Parathyroid adenoma (tissue), 2 donors: ENCODE results near the gene LYRM7.
"Not testable (repeated sequence)": the region's sequence is repeated elsewhere in the genome, so short reads cannot be mapped to it uniquely, and the experiment has no call there.

Source experiments
- H2AFZ ChIP-seq: fragments of 300-600 bp; sonication (generic); one replicate; pipeline ENCODE4 v1.7.0; 2017; ENCODE audit warnings: antibody characterized with exemption, mild to moderate bottlenecking
- H3K27ac ChIP-seq: fragments of 300-600 bp; sonication (generic); one replicate; pipeline ENCODE4 v1.7.0; 2017
- H3K27me3 ChIP-seq: fragments of 300-600 bp; sonication (generic); one replicate; pipeline ENCODE4 v1.7.0; 2017; ENCODE audit warnings: low read length; ENCODE audit not compliant: control insufficient read depth, insufficient read depth
- H3K36me3 ChIP-seq: fragments of 300-600 bp; sonication (generic); one replicate; pipeline ENCODE4 v1.7.0; 2017; ENCODE audit warnings: low read length; ENCODE audit not compliant: control insufficient read depth, insufficient read depth
- H3K4me1 ChIP-seq: fragments of 300-600 bp; sonication (generic); one replicate; pipeline ENCODE4 v1.7.0; 2017; ENCODE audit warnings: control low read depth
- H3K4me2 ChIP-seq: fragments of 300-600 bp; sonication (generic); one replicate; pipeline ENCODE4 v1.7.0; 2017; ENCODE audit warnings: low read length
- H3K4me3 ChIP-seq: fragments of 300-600 bp; sonication (generic); one replicate; pipeline ENCODE4 v1.7.0; 2017; ENCODE audit warnings: low read depth, low read length
- H3K79me2 ChIP-seq: fragments of 300-600 bp; sonication (generic); one replicate; pipeline ENCODE4 v1.7.0; 2017; ENCODE audit warnings: control low read depth
- H3K9ac ChIP-seq: fragments of 300-600 bp; sonication (generic); one replicate; pipeline ENCODE4 v1.7.0; 2017; ENCODE audit warnings: mild to moderate bottlenecking
- H3K9me3 ChIP-seq: fragments of 300-600 bp; sonication (generic); one replicate; pipeline ENCODE4 v1.7.0; 2017; ENCODE audit warnings: low read length; ENCODE audit not compliant: control insufficient read depth
- TF ChIP-seq, protein P1 (sequence below): fragments of 300-600 bp; sonication (generic); IDR thresholded peaks from one replicate; pipeline ENCODE4 v1.7.0; 2017; ENCODE audit warnings: antibody characterized with exemption, mild to moderate bottlenecking
- donor health status: primary hyperparathyroidism.

LYRM7 gene

DNA sequence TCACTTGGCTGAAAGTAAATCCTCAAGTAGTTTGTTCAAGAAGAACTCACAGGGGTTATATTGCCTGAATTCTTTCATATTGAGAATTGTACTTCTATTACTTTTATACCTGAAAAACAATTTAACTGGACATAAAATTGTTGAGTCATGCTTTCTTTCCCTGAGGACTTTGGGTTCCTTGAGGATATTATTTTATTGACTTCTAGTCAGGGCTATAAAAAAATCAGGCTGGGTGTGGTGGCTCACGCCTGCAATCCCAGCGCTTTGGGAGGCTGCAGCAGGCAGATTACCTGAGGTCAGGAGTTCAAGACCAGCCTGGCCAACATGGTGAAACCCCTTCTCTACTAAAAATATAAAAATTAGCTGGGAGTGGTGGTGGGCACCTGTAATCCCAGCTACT, 75.2 kb downstream of the LYRM7 start:
- H3K4me3 ChIP-seq: no peak overlapping the region
- TF ChIP-seq, protein P1, sequence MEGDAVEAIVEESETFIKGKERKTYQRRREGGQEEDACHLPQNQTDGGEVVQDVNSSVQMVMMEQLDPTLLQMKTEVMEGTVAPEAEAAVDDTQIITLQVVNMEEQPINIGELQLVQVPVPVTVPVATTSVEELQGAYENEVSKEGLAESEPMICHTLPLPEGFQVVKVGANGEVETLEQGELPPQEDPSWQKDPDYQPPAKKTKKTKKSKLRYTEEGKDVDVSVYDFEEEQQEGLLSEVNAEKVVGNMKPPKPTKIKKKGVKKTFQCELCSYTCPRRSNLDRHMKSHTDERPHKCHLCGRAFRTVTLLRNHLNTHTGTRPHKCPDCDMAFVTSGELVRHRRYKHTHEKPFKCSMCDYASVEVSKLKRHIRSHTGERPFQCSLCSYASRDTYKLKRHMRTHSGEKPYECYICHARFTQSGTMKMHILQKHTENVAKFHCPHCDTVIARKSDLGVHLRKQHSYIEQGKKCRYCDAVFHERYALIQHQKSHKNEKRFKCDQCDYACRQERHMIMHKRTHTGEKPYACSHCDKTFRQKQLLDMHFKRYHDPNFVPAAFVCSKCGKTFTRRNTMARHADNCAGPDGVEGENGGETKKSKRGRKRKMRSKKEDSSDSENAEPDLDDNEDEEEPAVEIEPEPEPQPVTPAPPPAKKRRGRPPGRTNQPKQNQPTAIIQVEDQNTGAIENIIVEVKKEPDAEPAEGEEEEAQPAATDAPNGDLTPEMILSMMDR: no peak
- no peaks in the 10 kb centered on the region for H3K36me3 ChIP-seq
- no peak overlapping the region for H2AFZ ChIP-seq
- H3K4me2 ChIP-seq: no peak overlapping the region
- H3K79me2 ChIP-seq: no peaks in the 10 kb centered on the region
- no peaks in the 10 kb centered on the region for H3K4me1 ChIP-seq
- no peaks in the 10 kb centered on the region for H3K9me3 ChIP-seq
- no peak overlapping the region for H3K27ac ChIP-seq
- H3K27me3 ChIP-seq: no peaks in the 10 kb centered on the region
- H3K9ac ChIP-seq: no peak overlapping the region

DNA sequence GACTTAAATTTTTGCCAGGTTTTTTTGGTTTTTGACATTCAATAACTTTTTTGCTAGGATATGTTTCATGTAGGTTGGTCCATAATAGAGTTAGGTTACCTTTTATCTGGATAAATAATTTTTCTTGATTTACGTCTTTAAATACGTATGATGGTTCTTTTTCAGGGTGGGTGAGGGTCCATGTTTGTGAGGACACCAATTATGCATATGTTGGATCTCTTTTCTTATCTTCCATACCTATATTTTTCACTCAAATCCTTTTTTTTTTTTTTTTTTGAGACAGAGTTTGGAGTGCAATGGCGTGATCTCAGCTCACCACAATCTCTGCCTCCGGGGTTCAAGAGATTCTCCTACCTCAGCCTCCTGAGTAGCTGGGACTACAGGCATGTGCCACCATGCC, 75.8 kb downstream of the LYRM7 start:
- TF ChIP-seq, protein P1: no peak
- no peaks in the 10 kb centered on the region for H3K36me3 ChIP-seq
- H3K27ac ChIP-seq: no peak overlapping the region
- H3K9me3 ChIP-seq: no peaks in the 10 kb centered on the region
- H3K4me1 ChIP-seq: no peaks in the 10 kb centered on the region
- no peak overlapping the region for H3K9ac ChIP-seq
- no peak overlapping the region for H3K4me2 ChIP-seq
- no peak overlapping the region for H2AFZ ChIP-seq
- no peaks in the 10 kb centered on the region for H3K27me3 ChIP-seq
- H3K4me3 ChIP-seq: no peak overlapping the region
- no peaks in the 10 kb centered on the region for H3K79me2 ChIP-seq

DNA sequence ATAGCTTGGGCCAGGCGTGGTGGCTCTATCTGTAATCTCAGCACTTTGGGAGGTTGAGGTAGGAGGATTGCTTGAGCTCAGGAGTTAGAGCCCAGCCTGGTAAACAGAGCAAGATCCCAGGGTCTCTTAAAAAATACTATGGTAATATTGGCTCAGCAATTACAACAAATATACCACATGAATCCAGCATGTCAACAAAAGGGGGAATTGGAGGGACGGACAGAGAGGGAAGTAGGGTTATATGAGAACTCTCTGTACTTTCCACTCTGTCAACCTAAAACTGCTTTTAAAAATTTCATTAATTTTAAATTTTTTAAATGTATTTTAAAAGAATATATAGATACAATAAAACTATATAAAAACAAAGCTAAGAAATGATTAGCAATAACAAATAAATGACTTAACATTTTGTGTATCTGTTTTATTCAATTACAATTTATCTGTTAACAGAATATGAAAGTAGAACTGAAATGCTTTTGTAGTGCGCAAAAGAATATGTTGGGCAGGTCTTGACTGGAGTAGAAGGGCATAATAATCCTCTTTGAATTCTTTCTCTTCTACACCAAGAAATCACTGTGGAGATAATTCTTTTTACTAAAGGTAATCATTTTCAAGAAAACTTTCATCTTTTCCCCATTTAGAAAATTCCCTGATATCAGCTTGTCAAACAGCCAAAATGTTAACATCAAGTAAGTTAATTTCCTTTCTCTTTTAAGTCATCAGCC, 80.2 kb downstream of the LYRM7 start:
- no peak overlapping the region for H2AFZ ChIP-seq
- no peaks in the 10 kb centered on the region for H3K27me3 ChIP-seq
- no peaks in the 10 kb centered on the region for H3K9me3 ChIP-seq
- no peak overlapping the region for H3K4me3 ChIP-seq
- H3K27ac ChIP-seq: no peak overlapping the region
- H3K4me1 ChIP-seq: no peaks in the 10 kb centered on the region
- no peaks in the 10 kb centered on the region for H3K79me2 ChIP-seq
- TF ChIP-seq, protein P1: no peak
- H3K9ac ChIP-seq: no peak overlapping the region
- no peaks in the 10 kb centered on the region for H3K36me3 ChIP-seq
- H3K4me2 ChIP-seq: no peak overlapping the region

DNA sequence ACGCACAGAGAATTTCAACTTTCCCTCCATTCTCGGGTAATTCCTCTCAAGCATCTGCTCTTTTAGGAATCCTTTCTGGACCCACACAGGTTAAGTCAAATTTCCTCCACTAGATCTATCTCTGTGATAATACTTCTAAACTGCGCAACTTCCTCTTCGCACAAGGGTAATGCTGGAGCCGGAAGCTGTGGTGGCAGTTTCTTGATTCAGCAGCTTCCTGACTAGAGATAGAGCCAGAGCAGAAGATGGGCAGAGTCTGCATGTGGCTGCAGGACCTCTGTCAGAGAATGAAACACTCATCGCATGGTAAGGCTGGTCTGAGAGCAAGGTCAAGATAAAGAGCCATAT, 82.1 kb downstream of the LYRM7 start:
- peak overlapping the region; percentile 54 for H2AFZ ChIP-seq
- no peaks in the 10 kb centered on the region for H3K4me1 ChIP-seq
- H3K4me2 ChIP-seq: no peak overlapping the region
- no peaks in the 10 kb centered on the region for H3K79me2 ChIP-seq
- no peaks in the 10 kb centered on the region for H3K36me3 ChIP-seq
- H3K27me3 ChIP-seq: no peaks in the 10 kb centered on the region
- no peak overlapping the region for H3K4me3 ChIP-seq
- H3K27ac ChIP-seq: no peak overlapping the region
- TF ChIP-seq, protein P1: no peak
- no peaks in the 10 kb centered on the region for H3K9me3 ChIP-seq
- no peak overlapping the region for H3K9ac ChIP-seq

DNA sequence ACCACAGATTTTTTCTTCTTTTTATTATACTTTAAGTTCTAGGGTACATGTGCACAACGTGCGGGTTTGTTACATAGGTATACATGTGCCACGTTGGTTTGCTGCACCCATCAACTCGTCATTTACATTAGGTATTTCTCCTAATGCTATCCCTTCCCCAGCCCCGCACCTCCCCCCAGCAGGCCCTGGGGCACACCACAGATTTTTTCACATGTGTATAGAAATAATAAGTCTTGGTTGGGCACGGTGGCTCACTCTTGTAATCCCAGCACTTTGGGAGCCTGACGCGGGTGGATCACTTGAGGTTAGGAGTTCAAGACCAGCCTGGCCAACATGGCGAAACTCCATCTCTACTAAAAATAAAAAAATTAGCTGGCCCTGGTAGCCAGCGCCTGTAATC, 83.3 kb downstream of the LYRM7 start:
- H3K9ac ChIP-seq, H3K27ac ChIP-seq, H3K4me1 ChIP-seq, H3K4me3 ChIP-seq, H3K9me3 ChIP-seq, H2AFZ ChIP-seq, H3K27me3 ChIP-seq, H3K36me3 ChIP-seq, H3K4me2 ChIP-seq, H3K79me2 ChIP-seq: not testable (repeated sequence)
